Caki2 (cell line): ENCODE data around the gene INVS. TPM values are rescaled to one million over a fixed set of nuclear protein-coding genes. Genes with fewer than 3 reads are reported as not detected.

Source experiments
- DNase-seq: peaks from one replicate; pipeline ENCODE4 v3.0.0-alpha.2; 2015; ENCODE audit warnings: low read depth
- in situ Hi-C: cut with HindIII; loops from 2 replicates; pipeline ENCODE4 v1.10.0; 2016; ENCODE audit warnings: low sequenced_read_pairs, low pct_unique_long_range_greater_than_20kb, mixed read lengths
- total RNA-seq: library from RNA; depleted of rRNA; stranded (reverse); fragments of >200 nt; shearing (Covaris generic); gene quantifications from 2 replicates; pipeline ENCODE4 v1.2.3, GENCODE V29; 2014; ENCODE audit warnings: low replicate concordance

Gene INVS
- total RNA-seq, 1 experiment from 2014 or later, result 12.7 TPM

GRCh38 chr9:100284247-100284646 is 185.2 kb downstream of the INVS start:
- in situ Hi-C loops, result no loop called here
- no peak for DNase-seq

DNA sequence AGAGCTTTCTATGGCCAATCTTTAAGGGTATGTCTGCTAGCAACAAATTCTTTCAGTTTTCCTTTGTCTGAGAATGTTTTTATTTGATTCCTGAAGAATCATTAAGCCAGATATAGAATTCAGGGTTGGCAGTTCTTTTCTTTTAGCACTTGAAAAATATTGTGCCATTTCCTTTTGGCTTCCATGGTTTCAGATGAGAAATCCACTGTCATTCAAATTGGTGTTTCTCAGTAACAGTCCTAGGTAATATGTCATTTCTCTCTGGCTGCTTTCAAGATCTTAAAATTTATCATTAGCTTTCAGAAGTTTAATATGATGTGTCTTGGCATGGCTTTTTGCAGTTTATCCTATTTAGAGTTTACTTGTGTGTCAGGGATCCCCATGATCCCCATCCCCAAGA is 186.0 kb downstream of the INVS start:
- in situ Hi-C loops, result no loop called here
- no peak for DNase-seq

GRCh38 chr9:100285601-100286000 is 186.6 kb downstream of the INVS start:
- no peak for DNase-seq
- in situ Hi-C loops, result no loop called here

DNA sequence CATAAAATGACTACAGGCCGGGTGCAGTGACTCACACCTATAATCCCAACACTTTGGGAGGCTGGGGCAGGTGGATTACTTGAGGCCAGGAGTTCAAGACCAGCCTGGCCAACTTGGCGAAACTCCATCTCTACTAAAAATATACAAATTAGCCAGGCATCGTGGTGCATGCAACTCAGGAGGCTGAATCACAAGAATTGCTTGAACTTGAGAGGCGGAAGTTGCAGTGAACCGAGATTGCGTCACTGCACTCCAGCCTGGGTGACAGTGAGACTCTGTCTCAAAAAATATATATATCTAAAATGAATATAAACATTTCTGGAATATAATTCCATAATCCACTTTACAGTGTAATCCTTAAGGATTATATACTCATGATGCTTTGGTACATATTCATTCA is 187.2 kb downstream of the INVS start:
- no peak for DNase-seq

GRCh38 chr9:100287186-100287585 is 188.1 kb downstream of the INVS start:
- in situ Hi-C loops, result no loop called here

More for the DNA sequence above, 187.2 kb downstream of the INVS start:
- in situ Hi-C loops, result no loop called here

DNA sequence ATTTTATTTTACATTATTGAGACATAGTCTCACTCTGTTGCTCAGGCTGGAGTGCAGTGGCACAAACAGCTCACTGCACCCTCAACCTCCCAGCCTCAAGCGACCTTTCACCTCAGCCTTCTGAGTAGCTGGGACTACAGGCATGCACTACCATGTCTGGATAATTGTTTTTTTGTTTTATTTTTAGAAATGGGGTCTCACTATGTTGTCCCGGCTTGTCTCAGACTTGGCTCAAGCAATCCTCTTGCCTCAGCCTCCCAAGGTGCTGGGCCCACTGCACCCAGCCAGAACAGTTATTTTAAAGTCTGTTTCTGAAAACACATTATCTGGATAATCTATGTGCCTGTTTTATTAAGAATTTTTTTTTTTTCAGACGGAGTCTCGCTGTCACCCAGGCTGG is 191.7 kb downstream of the INVS start:
- DNase-seq, result no peak
- in situ Hi-C loops, result no loop called here

More at GRCh38 chr9:100287186-100287585, 188.1 kb downstream of the INVS start:
- DNase-seq, result no peak

- DNase-seq, result no peak
- in situ Hi-C loops, result no loop called here
Observed at GRCh38 chr9:100292414-100292813, 193.4 kb downstream of the INVS start.

- in situ Hi-C loops, result no loop called here
- DNase-seq, result no peak
Observed at GRCh38 chr9:100294341-100294740, 195.3 kb downstream of the INVS start.

- in situ Hi-C loops, result no loop called here
- DNase-seq, result no peak
Observed at GRCh38 chr9:100294806-100295205, 195.8 kb downstream of the INVS start.

GRCh38 chr9:100295240-100295639 is 196.2 kb downstream of the INVS start:
- no peak for DNase-seq
- in situ Hi-C loops, result no loop called here

- in situ Hi-C loops, result no loop called here
- no peak for DNase-seq
Observed at GRCh38 chr9:100296407-100296806, 197.4 kb downstream of the INVS start.

GRCh38 chr9:100298378-100298777 is 199.3 kb downstream of the INVS start:
- DNase-seq, result no peak
- in situ Hi-C loops, result no loop called here

GRCh38 chr9:100303747-100304146 is 204.7 kb downstream of the INVS start:
- no peak for DNase-seq
- in situ Hi-C loops, result no loop called here

DNA sequence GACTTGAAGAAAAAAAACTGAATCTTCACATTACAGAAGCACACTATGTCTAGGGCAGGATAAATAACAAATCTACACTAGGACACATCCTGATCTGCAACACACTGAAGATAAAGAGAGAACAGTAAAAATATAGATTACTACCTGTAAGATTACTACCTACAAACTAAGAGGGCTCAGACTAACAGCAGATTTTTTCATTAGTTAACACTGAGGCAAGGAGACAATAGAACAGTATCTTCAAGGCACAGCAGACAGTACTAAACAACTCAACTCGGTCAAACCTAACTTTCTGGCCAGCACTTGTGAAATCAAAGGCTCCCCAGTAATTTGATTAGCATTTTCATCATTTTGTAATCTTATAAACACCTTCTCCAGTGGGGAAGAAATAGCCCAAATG is 207.2 kb downstream of the INVS start:
- in situ Hi-C loops, result no loop called here
- no peak for DNase-seq

- DNase-seq, result no peak
- in situ Hi-C loops, result no loop called here
Observed at GRCh38 chr9:100307080-100307479, 208.0 kb downstream of the INVS start.

DNA sequence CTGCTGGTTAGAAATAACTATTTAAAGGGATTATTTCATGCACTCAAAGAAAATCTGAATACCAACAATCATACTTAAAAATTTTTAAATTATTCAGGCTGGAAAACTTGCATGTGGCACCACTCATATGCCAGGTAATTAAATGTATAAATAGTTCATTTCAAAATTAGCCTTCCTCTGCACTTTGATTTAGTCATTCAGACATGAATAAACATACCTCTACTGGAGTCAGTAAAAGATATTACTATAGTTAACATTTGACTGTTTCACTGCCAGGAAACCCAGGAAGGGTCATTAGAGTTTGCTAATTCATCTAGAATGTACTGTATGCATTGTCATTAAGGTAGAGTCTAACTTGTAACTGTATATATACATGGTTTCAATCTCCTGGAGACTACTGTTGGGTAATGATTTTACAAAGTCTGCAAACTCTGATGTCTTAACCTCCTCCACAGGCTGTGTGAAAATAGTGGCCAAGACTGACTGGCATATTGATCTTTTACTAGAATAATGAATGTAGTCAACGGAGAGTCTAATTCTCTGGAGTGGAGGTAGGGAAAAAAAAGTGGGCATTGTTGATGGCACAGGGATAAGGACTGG is 210.0 kb downstream of the INVS start:
- in situ Hi-C loops, result no loop called here
- DNase-seq, result no peak

GRCh38 chr9:100309992-100310391 is 210.9 kb downstream of the INVS start:
- in situ Hi-C loops, result no loop called here
- no peak for DNase-seq

GRCh38 chr9:100315561-100315960 is 216.5 kb downstream of the INVS start:
- in situ Hi-C loops, result no loop called here
- no peak for DNase-seq

GRCh38 chr9:100317706-100318105 is 218.7 kb downstream of the INVS start:
- in situ Hi-C loops, result no loop called here
- DNase-seq, result no peak

GRCh38 chr9:100322954-100323536 is 224.0 kb downstream of the INVS start:
- in situ Hi-C loops, result no loop called here
- peak; percentile 17 for DNase-seq
